GM10266 (cell line): ENCODE results near the gene CSNK1A1.

Experiments used
- DNase-seq: peaks from one replicate; pipeline ENCODE4 v3.0.0; 2012; ENCODE audit errors: extremely low spot score
- TF ChIP-seq, protein P1 (sequence below): IDR thresholded peaks from 2 replicates; pipeline ENCODE4 v1.5.1; 2012; ENCODE audit warnings: mild to moderate bottlenecking, low read depth; ENCODE audit not compliant: control insufficient read depth, insufficient read depth; ENCODE audit errors: missing control alignments

CSNK1A1 gene

DNA sequence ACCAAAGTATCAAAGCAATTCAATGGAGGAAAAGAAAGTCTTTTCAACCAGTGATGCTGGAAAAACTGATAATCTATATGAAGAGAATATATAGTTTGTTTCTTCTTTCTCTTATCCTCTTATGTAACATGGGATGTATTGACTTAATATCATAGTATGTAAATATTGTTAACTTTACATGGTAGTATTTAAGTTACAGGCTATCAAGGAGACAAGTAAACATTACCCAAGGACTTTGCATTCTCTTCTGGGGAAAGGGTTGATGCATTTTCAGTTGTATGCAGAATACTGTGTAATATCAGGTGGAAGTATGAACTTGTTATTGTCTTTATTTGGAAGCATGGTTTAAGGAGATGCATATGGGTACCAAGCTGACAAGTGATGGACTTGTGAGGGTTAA lies 20.9 kb upstream of the CSNK1A1 start:
- TF ChIP-seq, protein P1, sequence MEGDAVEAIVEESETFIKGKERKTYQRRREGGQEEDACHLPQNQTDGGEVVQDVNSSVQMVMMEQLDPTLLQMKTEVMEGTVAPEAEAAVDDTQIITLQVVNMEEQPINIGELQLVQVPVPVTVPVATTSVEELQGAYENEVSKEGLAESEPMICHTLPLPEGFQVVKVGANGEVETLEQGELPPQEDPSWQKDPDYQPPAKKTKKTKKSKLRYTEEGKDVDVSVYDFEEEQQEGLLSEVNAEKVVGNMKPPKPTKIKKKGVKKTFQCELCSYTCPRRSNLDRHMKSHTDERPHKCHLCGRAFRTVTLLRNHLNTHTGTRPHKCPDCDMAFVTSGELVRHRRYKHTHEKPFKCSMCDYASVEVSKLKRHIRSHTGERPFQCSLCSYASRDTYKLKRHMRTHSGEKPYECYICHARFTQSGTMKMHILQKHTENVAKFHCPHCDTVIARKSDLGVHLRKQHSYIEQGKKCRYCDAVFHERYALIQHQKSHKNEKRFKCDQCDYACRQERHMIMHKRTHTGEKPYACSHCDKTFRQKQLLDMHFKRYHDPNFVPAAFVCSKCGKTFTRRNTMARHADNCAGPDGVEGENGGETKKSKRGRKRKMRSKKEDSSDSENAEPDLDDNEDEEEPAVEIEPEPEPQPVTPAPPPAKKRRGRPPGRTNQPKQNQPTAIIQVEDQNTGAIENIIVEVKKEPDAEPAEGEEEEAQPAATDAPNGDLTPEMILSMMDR = no peak

DNA sequence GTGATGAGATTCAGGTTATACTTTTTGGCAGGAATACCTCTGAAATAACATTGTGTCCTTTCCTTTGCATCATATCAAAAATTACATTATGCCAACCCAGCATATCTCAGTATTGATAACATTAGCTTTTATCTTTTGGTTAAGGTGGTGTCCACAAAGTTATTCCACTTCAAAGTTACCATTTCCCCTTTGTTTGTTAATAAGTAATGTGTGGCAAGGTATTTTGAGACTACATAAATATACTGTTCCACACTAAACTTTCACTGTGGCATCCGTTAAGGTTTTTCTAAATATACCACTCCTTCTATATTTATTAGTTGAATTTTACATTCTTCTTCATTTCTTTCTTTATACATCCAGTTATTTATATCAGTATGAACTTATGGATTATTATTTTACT lies 16.0 kb upstream of the CSNK1A1 start:
- no peak for DNase-seq
- TF ChIP-seq, protein P1 = no peak

More for the DNA sequence above, 20.9 kb upstream of the CSNK1A1 start:
- DNase-seq = no peak

DNA sequence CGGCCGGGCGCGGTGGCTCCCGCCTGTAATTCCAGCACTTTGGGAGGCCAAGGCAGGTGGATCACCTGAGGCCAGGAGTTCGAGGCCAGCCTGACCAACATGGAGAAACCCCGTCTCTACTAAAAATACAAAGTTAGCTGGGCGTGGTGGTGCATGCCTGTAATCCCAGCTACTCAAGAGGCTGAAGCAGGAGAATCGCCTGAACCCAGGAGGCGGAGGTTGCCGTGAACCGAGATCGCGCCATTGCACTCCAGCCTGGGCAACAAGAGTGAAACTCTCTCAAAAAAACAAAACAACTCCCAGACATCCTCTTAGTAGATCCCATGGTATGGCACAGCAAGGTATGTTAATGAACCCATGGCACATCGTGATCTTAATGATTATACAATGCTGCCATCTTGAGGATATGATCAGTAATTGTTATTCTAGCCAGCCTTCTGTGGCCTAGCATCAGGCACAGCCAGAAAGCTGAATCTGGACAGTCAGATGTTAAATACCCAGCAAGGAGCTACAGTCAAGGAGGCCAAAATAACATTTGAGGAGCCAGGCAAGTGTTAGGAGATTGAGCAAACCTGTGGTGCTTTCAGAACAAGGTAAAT lies 13.4 kb upstream of the CSNK1A1 start:
- TF ChIP-seq, protein P1 = peak; percentile 74
- DNase-seq = peak; percentile 67

DNA sequence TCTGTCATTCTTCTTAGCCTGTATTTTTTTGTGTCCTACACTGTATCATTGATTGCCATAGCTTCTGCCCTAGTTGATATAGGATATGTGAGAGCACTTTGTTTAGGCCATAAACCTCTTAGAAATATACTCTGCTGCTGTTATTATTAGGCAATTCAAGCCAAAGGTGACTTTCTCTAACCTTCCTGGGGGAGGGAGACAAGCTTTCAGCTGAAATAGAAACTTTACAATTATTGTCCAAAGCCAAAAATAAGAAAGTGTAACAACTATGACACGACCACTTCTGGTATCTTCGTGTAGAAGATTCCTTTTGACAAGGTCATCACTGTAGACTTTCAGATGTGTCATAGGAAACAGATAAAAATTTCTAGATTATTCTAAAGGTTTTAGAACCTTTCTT lies 12.2 kb upstream of the CSNK1A1 start:
- TF ChIP-seq, protein P1 = no peak
- DNase-seq = no peak

DNA sequence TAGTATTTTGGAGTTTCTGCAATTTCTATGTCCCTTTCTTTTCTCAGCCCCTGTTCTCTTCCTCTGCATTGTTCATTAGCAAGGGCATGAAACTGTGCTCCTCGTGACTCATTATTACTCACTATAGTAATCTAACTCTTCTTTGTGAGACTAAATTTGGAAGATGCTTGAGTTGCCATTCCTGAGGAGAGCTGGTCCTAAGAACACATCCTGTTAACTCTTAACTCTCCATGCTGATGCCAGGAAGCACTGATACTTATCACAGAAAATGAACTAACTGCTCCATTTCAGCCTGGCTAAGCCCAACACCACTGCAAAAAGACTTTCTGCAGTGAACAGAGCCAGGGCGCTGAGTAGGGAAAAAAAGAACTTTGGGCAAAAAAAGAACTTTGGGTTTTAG lies 10.6 kb upstream of the CSNK1A1 start:
- TF ChIP-seq, protein P1 = no peak
- DNase-seq = no peak

DNA sequence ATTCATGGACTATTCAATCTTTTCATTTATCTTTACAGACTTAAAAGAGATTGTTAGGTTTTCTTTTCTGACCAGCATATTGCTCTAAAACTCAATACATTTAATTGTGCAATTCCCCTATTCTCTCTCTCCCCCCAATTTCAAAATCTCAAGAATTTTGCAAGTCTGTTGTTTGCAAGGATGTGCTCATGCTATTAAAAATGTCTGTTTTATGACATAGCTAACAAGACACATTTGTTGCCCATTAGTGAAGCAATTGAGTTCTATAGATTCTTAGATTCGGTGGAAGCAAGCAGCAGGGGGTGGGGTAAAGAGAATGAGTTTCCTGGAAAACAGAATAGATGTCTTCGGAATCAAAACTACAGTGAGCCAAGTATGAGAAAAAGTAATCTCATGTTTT lies 8.5 kb upstream of the CSNK1A1 start:
- TF ChIP-seq, protein P1 = no peak
- no peak for DNase-seq

DNA sequence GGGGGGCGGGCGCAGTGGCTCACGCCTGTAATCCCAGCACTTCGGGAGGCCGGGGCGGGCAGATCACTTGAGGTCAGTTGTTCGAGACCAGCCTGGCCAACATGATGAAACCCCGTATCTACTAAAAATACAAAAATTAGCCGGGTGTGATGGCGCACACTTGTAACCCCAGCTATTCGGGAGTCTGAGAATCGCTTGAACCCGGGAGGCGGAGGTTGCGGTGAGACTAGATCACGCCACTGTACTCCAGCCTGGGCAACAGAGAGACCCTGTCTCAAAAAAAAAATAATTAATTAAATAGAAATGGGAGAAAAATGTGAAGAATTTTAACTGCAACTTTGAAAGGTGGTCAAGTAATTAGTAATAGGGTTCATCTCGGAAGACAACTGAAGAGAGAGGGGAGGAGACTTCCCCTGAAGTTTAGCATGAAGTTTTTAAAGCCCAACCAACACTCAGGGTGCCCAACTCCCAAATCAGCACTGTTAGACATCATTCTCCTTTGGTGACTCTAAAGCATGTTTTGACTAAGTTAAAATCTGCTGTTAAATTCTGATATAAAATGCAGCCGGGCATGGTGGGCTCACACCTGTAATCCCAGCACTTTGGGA lies 1.4 kb upstream of the CSNK1A1 start:
- TF ChIP-seq, protein P1 = no peak
- DNase-seq = no peak
